Measurements from ENCODE around the gene EIF1.
A peak's percentile ranks its signal among the peaks of the same experiment; 100 is the strongest.

The EIF1 gene

GRCh38 chr17:41705271-41705991 lies 16.7 kb downstream of the EIF1 start:
- DNase-seq = no peak

GRCh38 chr17:41707803-41708669 lies 19.4 kb downstream of the EIF1 start:
- no peak for DNase-seq

- no peak for DNase-seq
Observed at GRCh38 chr17:41710472-41711090, 21.9 kb downstream of the EIF1 start.

- DNase-seq = no peak
Observed at GRCh38 chr17:41711669-41712400, 23.1 kb downstream of the EIF1 start, which contains the start of gene GAST. Gene GAST (plus strand): TSS chr17:41712331. CDS start chr17:41715437, 3,106 bp downstream.

- peak; percentile 55 for DNase-seq
Observed at GRCh38 chr17:41717408-41718286, 29.0 kb downstream of the EIF1 start.

GRCh38 chr17:41718287-41718645 lies 29.6 kb downstream of the EIF1 start:
- no peak for DNase-seq

- DNase-seq = no peak
Observed at GRCh38 chr17:41722231-41722630, 33.5 kb downstream of the EIF1 start.

GRCh38 chr17:41723801-41724475 lies 35.3 kb downstream of the EIF1 start:
- no peak for DNase-seq

GRCh38 chr17:41724476-41725050 lies 35.9 kb downstream of the EIF1 start:
- DNase-seq = no peak

- no peak for DNase-seq
Observed at GRCh38 chr17:41725134-41725533, 36.4 kb downstream of the EIF1 start.

GRCh38 chr17:41728056-41728455 lies 39.4 kb downstream of the EIF1 start:
- DNase-seq = no peak

- peak; percentile 41 for DNase-seq
Observed at GRCh38 chr17:41730479-41730878, 41.8 kb downstream of the EIF1 start.

- no peak for DNase-seq
Observed at GRCh38 chr17:41731836-41732235, 43.2 kb downstream of the EIF1 start.

- no peak for DNase-seq
Observed at GRCh38 chr17:41733348-41734138, 44.9 kb downstream of the EIF1 start.

GRCh38 chr17:41734139-41734948 lies 45.7 kb downstream of the EIF1 start, which contains the start of gene HAP1:
Gene HAP1 (minus strand): TSS chr17:41734643. CDS start chr17:41734634, 9 bp downstream.
- peak; percentile 59 for DNase-seq

- no peak for DNase-seq
Observed at GRCh38 chr17:41734949-41735313, 46.2 kb downstream of the EIF1 start.

- no peak for DNase-seq
Observed at GRCh38 chr17:41735744-41736143, 47.1 kb downstream of the EIF1 start.

GRCh38 chr17:41736983-41737679 lies 48.4 kb downstream of the EIF1 start:
- no peak for DNase-seq

GRCh38 chr17:41737680-41738023 lies 49.0 kb downstream of the EIF1 start:
- peak; percentile 45 for DNase-seq
